IMR-90 (cell line): Measurements from ENCODE around the gene SEH1L. TPM values are rescaled to one million over a fixed set of nuclear protein-coding genes. Genes with fewer than 3 reads are reported as not detected.

Experiments
- ATAC-seq: fragments of 200-7000 bp; cut with Tn5 transposase; 2 replicates; pipeline ENCODE4 v1.9.1; 2020; ENCODE audit warnings: low read depth, mild to moderate bottlenecking, moderate library complexity
- BruUV-seq: library from RNA; stranded (reverse); fragments of 400-500 nt; replicated peaks from 2 replicates; lab custom pipeline; 2021; lab: Mats Ljungman, UMichigan
- CTCF ChIA-PET: fragments of 300-600 bp; formaldehyde crosslinking; extraction: SDS; loops from one replicate; lab custom pipeline; 2021; ENCODE audit warnings: antibody characterized with exemption; lab: Yijun Ruan, JAX
- POLR2A ChIA-PET: fragments of 300-600 bp; sonication (Branson Sonifier 250); formaldehyde crosslinking; loops from one replicate; lab custom pipeline; 2022; ENCODE audit warnings: antibody characterized with exemption; ENCODE audit not compliant: unreplicated experiment; lab: Charles Lee
- DNase-seq: peaks from one replicate; pipeline ENCODE4 v3.0.0; 2013
- H2AFZ ChIP-seq: replicated peaks from 2 replicates; pipeline ENCODE3; 2013; ENCODE audit warnings: low read length, mild to moderate bottlenecking; ENCODE audit not compliant: poor library complexity
- H2AK5ac ChIP-seq: 2 replicates; pipeline ENCODE4 v1.6.1; 2013; ENCODE audit warnings: low read depth, low read length, inconsistent platforms
- H2AK9ac ChIP-seq: replicated peaks from 2 replicates; pipeline ENCODE3; 2013; ENCODE audit warnings: mild to moderate bottlenecking, low read depth, low read length, moderate library complexity; ENCODE audit not compliant: poor library complexity
- H2BK120ac ChIP-seq: 2 replicates; pipeline ENCODE4 v1.6.1; 2013; ENCODE audit warnings: low read depth, low read length, inconsistent platforms
- H2BK15ac ChIP-seq: 3 replicates; pipeline ENCODE4 v1.6.1; 2013; ENCODE audit warnings: low read depth, low read length, inconsistent platforms
- H2BK20ac ChIP-seq: 2 replicates; pipeline ENCODE4 v1.6.1; 2013; ENCODE audit warnings: low read depth, mild to moderate bottlenecking, inconsistent platforms, low read length, moderate library complexity
- H2BK5ac ChIP-seq: 2 replicates; pipeline ENCODE4 v1.6.1; 2013; ENCODE audit warnings: mild to moderate bottlenecking, low read depth, low read length, inconsistent platforms; ENCODE audit not compliant: poor library complexity, severe bottlenecking
- H3K14ac ChIP-seq: replicated peaks from 2 replicates; pipeline ENCODE4 v1.6.1; 2013; ENCODE audit warnings: low read depth, low read length, inconsistent platforms
- H3K18ac ChIP-seq: 2 replicates; pipeline ENCODE4 v1.6.1; 2013; ENCODE audit warnings: low read depth, low read length, control low read depth
- H3K23ac ChIP-seq: 2 replicates; pipeline ENCODE4 v1.6.1; 2013; ENCODE audit warnings: low read depth, low read length, inconsistent platforms
- H3K27ac ChIP-seq: 2 replicates; pipeline ENCODE4 v1.5.1; 2013; ENCODE audit warnings: mild to moderate bottlenecking, control low read depth, low read length; ENCODE audit not compliant: insufficient read depth
- H3K27me3 ChIP-seq: 2 replicates; pipeline ENCODE4 v1.6.1; 2013; ENCODE audit warnings: low read length; ENCODE audit not compliant: control insufficient read depth, insufficient read depth
- H3K36me3 ChIP-seq: 2 replicates; pipeline ENCODE4 v1.6.1; 2013; ENCODE audit warnings: low read length, mixed read lengths; ENCODE audit not compliant: control insufficient read depth, insufficient read depth
- H3K4ac ChIP-seq: 2 replicates; pipeline ENCODE4 v1.6.1; 2013; ENCODE audit warnings: low read depth, low read length, inconsistent platforms
- H3K4me1 ChIP-seq: 2 replicates; pipeline ENCODE4 v1.6.1; 2013; ENCODE audit warnings: low read length, mixed read lengths; ENCODE audit not compliant: control insufficient read depth, insufficient read depth
- H3K4me2 ChIP-seq: 2 replicates; pipeline ENCODE4 v1.6.1; 2013; ENCODE audit warnings: low read depth, mild to moderate bottlenecking, control low read depth, low read length, moderate library complexity
- H3K4me3 ChIP-seq: 2 replicates; pipeline ENCODE4 v1.5.1; 2013; ENCODE audit warnings: low read depth, mild to moderate bottlenecking, control low read depth, low read length, moderate library complexity; ENCODE audit not compliant: insufficient read depth
- H3K56ac ChIP-seq: 2 replicates; pipeline ENCODE4 v1.6.1; 2013; ENCODE audit warnings: low read length, inconsistent platforms; ENCODE audit not compliant: insufficient read depth; ENCODE audit errors: extremely low read depth
- H3K79me1 ChIP-seq, 2 experiments: 2 replicates each; pipeline ENCODE4 v1.6.1; 2013; ENCODE audit warnings: low read length in 2 of 2, inconsistent platforms in 1 of 2, low read depth in 1 of 2
- H3K9ac ChIP-seq: 2 replicates; pipeline ENCODE4 v1.6.1; 2013; ENCODE audit warnings: low read depth, low read length, control low read depth
- H3K9me1 ChIP-seq: 2 replicates; pipeline ENCODE4 v1.6.1; 2013; ENCODE audit warnings: low read length, inconsistent platforms; ENCODE audit not compliant: insufficient read depth
- H3K9me3 ChIP-seq: 2 replicates; pipeline ENCODE4 v1.6.1; 2013; ENCODE audit warnings: low read length; ENCODE audit not compliant: control insufficient read depth, insufficient read depth
- H4K20me1 ChIP-seq: 2 replicates; pipeline ENCODE4 v1.6.1; 2013; ENCODE audit warnings: low read length, inconsistent platforms; ENCODE audit not compliant: insufficient read depth
- H4K5ac ChIP-seq: 2 replicates; pipeline ENCODE4 v1.6.1; 2013; ENCODE audit warnings: mild to moderate bottlenecking, low read depth, low read length, control low read depth
- H4K8ac ChIP-seq, 2 experiments: 2 replicates each; pipeline ENCODE4 v1.6.1; 2013; ENCODE audit warnings: low read depth in 2 of 2, low read length in 2 of 2, control low read depth in 1 of 2, inconsistent platforms in 1 of 2
- H4K91ac ChIP-seq: 2 replicates; pipeline ENCODE4 v1.6.1; 2013; ENCODE audit warnings: low read depth, low read length, inconsistent platforms; ENCODE audit not compliant: insufficient read depth
- SMC3 ChIP-seq: fragments of 150-350 bp; IDR thresholded peaks from 2 replicates; pipeline ENCODE4 v1.6.1; 2016; ENCODE audit warnings: low read depth, mild to moderate bottlenecking, antibody characterized with exemption, low read length, moderate library complexity
- WGBS, 2 experiments: methylation state at CpG; one replicate each; pipeline versions ENCODE4 v1.1.5 to v1.1.7; 2013; ENCODE audit warnings: missing lambda C conversion rate in 2 of 2; ENCODE audit not compliant: insufficient read length in 1 of 2; ENCODE audit errors: extremely low coverage in 2 of 2; 5-methylcytosine and 5-hydroxymethylcytosine counted together
- dilution Hi-C: fragments of 300-500 bp; cut with HindIII; formaldehyde crosslinking; loops from one replicate; pipeline ENCODE4 v1.14.3; 2018; ENCODE audit warnings: low sequenced_read_pairs; ENCODE audit not compliant: unreplicated experiment
- in situ Hi-C: fragments of 300-500 bp; cut with MboI; formaldehyde crosslinking; loops from 3 replicates; pipeline ENCODE4 v1.14.3; 2019; ENCODE audit warnings: low sequenced_read_pairs, inconsistent platforms, mixed read lengths
- intact Hi-C: fragments of 100-400 bp; cut with micrococcal nuclease; formaldehyde crosslinking; loops from 2 replicates; pipeline ENCODE4 v1.10.0; 2022
- polyA plus RNA-seq, 3 experiments: library from polyadenylated mRNA; depleted of rRNA; stranded (reverse); fragments of >200 nt; gene quantifications; 2 replicates each; pipeline ENCODE4 v1.2.3, GENCODE V29; 2012; ENCODE audit warnings: low replicate concordance in 1 of 3
- total RNA-seq: library from RNA; depleted of rRNA; stranded (reverse); fragments of >200 nt; gene quantifications from 2 replicates; pipeline ENCODE4 v1.2.3, GENCODE V29; 2012

Gene SEH1L
- total and polyA plus RNA-seq, 2 of the 4 experiments (the other 2 are of a cell fraction) = 27.6 to 45.5 TPM

- Histone ChIP-seq H3K27ac (no peak overlapping the region), H3K4me2 (no peak overlapping the region), H2AFZ (no peak overlapping the region), H2AK9ac (no peak overlapping the region), H3K4ac (no peak overlapping the region), H3K9ac (no peak overlapping the region), H2BK5ac (no peak overlapping the region), H3K36me3 (peaks cover 13% of the 10 kb centered on the region), H4K8ac (no peak overlapping the region), H4K20me1 (no peaks in the 10 kb centered on the region), H3K18ac (no peak overlapping the region), H4K5ac (no peak overlapping the region), H3K14ac (no peak overlapping the region), H2BK120ac (no peak overlapping the region), H2BK20ac (no peak overlapping the region), H3K4me3 (no peak overlapping the region), H3K79me1 (peaks cover 35 to 36% of the 10 kb centered on the region in 2 experiments), H3K56ac (no peak overlapping the region), H2BK15ac (no peak overlapping the region), H2AK5ac (no peak overlapping the region), H3K23ac (no peak overlapping the region), H3K9me3 (no peaks in the 10 kb centered on the region), H3K9me1 (peaks cover 2% of the 10 kb centered on the region; the same call in 1 of the 2 replicates), H3K4me1 (no peaks in the 10 kb centered on the region), H3K27me3 (no peaks in the 10 kb centered on the region), H4K91ac (no peak overlapping the region)
- TF ChIP-seq SMC3 = no peak
- dilution Hi-C loops = no loop called here
- ATAC-seq (no peak), DNase-seq (no peak)
- no CpG with 5 or more reads among the region's 6 CpGs for WGBS, 2 experiments
- CTCF ChIA-PET = no interaction called here
- in situ Hi-C loops = no loop called here
- POLR2A ChIA-PET = no interaction called here
- BruUV-seq = no TSS peak
- intact Hi-C loops = no loop called here
These were observed 13.1 kb downstream of the SEH1L start for GRCh38 chr18:12960853-12961397.
